Transverse colon (tissue), 4 donors: Measurements from ENCODE around the gene TMC5. TPM values are rescaled to one million over a fixed set of nuclear protein-coding genes. Genes with fewer than 3 reads are reported as not detected.

Experiments used
- DNase-seq: peaks from one replicate; pipeline ENCODE4 v3.0.0-alpha.2; 2019
- H3K27ac ChIP-seq, 4 donors: fragments of 200-600 bp; sonication (generic); 2 replicates each; pipeline ENCODE4 v1.5.1; 2016 to 2018; ENCODE audit warnings: inconsistent platforms in 4 of 4
- H3K27me3 ChIP-seq: fragments of 200-600 bp; sonication (generic); 2 replicates; pipeline ENCODE4 v1.5.1; 2017; ENCODE audit warnings: inconsistent platforms
- H3K36me3 ChIP-seq, 4 donors: fragments of 200-600 bp; sonication (generic); 2 replicates each; pipeline ENCODE4 v1.5.1; 2017 to 2019; ENCODE audit warnings: inconsistent platforms in 4 of 4
- H3K4me1 ChIP-seq, 4 donors: fragments of 200-600 bp; sonication (generic); 2 replicates each; pipeline ENCODE4 v1.5.1; 2017 to 2020; ENCODE audit warnings: inconsistent platforms in 4 of 4
- H3K4me3 ChIP-seq, 4 donors: fragments of 200-600 bp; sonication (generic); 1 replicate in 1 of 4; 2 replicates in 3 of 4; pipeline versions ENCODE4 v1.5.1 to v1.6.1; 2017 to 2019; ENCODE audit warnings: inconsistent platforms in 4 of 4
- H3K9me3 ChIP-seq, 2 donors: fragments of 200-600 bp; sonication (generic); 2 replicates each; pipeline ENCODE4 v1.5.1; 2017 to 2019; ENCODE audit warnings: inconsistent platforms in 2 of 2
- EP300 ChIP-seq: sonication (generic); formaldehyde crosslinking; IDR thresholded peaks from one replicate; pipeline ENCODE4 v1.6.1; 2017; ENCODE audit warnings: antibody characterized with exemption, low read depth
- POLR2A ChIP-seq: fragments of 450-650 bp; IDR thresholded peaks from one replicate; pipeline ENCODE4 v1.6.1; 2016; ENCODE audit warnings: antibody characterized with exemption, mild to moderate bottlenecking, moderate library complexity
- POLR2AphosphoS5 ChIP-seq, 3 donors: sonication (generic); formaldehyde crosslinking; IDR thresholded peaks; one replicate each; pipeline ENCODE4 v1.6.1; 2016; ENCODE audit warnings: antibody characterized with exemption in 3 of 3
- WGBS, 2 donors: methylation state at CpG; one replicate each; pipeline ENCODE4 v1.1.5; 2018; ENCODE audit warnings: low coverage in 1 of 2; 5-methylcytosine and 5-hydroxymethylcytosine counted together
- in situ Hi-C, 4 donors: fragments of 200-750 bp; cut with MboI; loops; one replicate each; pipeline versions ENCODE4 v1.15.0 to v1.15.1; 2017; ENCODE audit warnings: low sequenced_read_pairs in 3 of 4, low pct_ligation_motif_present in 1 of 4, low pct_unique_long_range_greater_than_20kb in 1 of 4
- intact Hi-C: fragments of 100-400 bp; cut with DNase I; formaldehyde crosslinking; loops from one replicate; pipeline ENCODE4 v1.15.1; 2023; ENCODE audit warnings: low total_unique reads
- total RNA-seq, 4 donors: library from RNA; depleted of rRNA; stranded (reverse); fragments of >200 nt; gene quantifications; one replicate each; pipeline ENCODE4 v1.1.0, GENCODE V29; 2016
- TF ChIP-seq, protein P1 (sequence below), 5 experiments: fragments of 200-600 bp in 3 of 5; fragments of 450-650 bp in 2 of 5; sonication (generic) in 3 of 5; IDR thresholded peaks; 1 replicate in 2 of 5; 2 replicates in 3 of 5; pipeline ENCODE4 v1.5.1; 2016 to 2017; ENCODE audit warnings: antibody characterized with exemption in 5 of 5, inconsistent platforms in 3 of 5, mild to moderate bottlenecking in 2 of 5, moderate library complexity in 1 of 5

TMC5 gene
- total RNA-seq, 4 donors from 2014 or later: 14.5 to 94.6 (median 82.4) TPM

DNA sequence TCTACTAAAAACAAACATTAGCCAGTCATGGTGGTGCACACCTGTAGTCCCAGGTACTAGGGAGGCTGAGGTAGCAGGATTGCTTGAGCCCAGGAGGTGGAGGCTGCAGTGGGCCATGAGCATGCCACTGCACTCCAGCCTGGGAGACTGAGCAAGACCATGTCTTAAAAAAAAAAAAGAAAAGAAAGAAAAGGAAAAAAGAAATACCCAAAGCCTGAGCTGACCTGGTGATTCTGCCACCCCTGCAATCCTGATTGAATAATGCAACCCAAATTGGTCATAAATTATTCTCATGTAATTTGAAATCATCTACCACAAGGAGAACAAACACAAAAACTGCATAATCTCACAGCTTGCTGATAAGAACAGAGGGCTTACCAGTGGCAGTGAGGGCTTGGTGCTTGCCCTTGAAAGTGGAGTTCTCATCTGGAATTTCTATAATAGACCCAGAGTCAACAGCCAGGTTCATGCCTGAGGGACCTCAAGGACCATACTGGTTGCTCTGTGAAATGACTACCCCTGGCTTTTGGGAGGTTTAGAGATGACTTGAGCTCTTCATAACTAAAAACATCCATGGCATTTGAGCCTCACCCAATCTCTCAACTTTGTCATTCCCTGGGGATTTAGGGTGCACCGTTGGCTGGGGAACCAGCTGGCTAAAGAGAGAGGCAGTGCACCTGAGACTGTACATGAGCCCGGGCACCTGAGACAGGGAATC lies 35.4 kb upstream of the TMC5 start:
- Histone ChIP-seq H3K4me3 (no peak overlapping the region), H3K27me3 (peaks cover 2% of the 10 kb centered on the region), H3K9me3 (no peaks in the 10 kb centered on the region), H3K36me3 (no peaks in the 10 kb centered on the region), H3K27ac (no peak overlapping the region), H3K4me1 (peaks cover 0 to 7% (median 4%) of the 10 kb centered on the region in 4 donors)
- no peak for DNase-seq
- in situ Hi-C loops: loop anchor here in 1 of 4 donors (10.0 kb wide), 1 partner anchor 123 kb away; no protein-coding TSS in a partner anchor
- 58% methylated on average over 2 of the region's 2 CpGs; no CpG with 5 or more reads in 1 of the 2 donors for WGBS, 2 donors
- intact Hi-C loops: no loop called here
- no peak for TF ChIP-seq POLR2A
- TF ChIP-seq, protein P1, sequence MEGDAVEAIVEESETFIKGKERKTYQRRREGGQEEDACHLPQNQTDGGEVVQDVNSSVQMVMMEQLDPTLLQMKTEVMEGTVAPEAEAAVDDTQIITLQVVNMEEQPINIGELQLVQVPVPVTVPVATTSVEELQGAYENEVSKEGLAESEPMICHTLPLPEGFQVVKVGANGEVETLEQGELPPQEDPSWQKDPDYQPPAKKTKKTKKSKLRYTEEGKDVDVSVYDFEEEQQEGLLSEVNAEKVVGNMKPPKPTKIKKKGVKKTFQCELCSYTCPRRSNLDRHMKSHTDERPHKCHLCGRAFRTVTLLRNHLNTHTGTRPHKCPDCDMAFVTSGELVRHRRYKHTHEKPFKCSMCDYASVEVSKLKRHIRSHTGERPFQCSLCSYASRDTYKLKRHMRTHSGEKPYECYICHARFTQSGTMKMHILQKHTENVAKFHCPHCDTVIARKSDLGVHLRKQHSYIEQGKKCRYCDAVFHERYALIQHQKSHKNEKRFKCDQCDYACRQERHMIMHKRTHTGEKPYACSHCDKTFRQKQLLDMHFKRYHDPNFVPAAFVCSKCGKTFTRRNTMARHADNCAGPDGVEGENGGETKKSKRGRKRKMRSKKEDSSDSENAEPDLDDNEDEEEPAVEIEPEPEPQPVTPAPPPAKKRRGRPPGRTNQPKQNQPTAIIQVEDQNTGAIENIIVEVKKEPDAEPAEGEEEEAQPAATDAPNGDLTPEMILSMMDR (IDR thresholded peaks at IDR 0.05): no peak
- no peak for TF ChIP-seq EP300
- no peak for TF ChIP-seq POLR2AphosphoS5 (IDR thresholded peaks at IDR 0.05)

DNA sequence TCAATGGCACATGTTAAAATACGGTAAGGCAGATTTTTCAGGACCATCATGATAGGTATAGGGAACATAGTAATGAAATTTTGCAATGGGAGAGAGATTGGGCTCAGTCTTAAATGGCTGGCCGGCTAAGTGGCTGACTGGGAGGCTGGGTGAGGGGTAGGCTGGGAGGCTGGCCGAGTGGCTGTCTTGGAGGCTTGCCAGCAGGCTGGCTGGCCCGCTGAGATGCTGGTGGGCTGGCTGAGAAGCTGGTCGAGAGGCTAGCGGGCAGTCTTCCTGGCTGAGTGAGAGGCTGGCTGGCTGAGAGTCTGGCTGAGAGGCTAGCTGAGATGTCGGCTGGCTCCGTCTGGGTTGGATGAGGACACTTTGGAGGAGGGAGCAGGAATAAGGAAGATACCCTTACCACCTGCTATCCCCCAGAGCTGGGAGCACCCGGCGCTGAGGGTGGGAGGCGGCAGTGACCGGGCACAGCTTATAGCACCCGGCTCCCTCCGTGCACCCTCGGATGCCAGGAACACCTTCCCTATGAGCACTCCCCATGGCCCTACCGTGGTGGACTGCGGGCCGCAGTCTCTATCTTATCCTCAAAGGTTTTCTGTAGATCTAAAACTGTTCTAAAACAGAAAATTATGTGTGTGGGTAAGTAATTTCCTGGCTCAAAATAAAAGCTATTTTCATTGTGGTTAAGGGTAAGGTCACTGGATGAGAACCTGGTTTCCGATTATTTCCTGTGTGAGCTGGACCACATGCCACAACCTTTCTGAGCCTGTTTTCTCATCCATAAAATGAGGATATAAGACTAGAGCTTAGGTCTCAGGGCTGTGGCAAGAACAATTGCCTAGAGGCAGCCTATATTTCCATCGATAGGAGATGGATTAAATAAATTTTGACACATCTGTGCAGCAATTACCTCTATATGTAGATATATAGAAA lies 34.5 kb upstream of the TMC5 start:
- no peak for DNase-seq
- no peak for TF ChIP-seq POLR2A
- TF ChIP-seq EP300: no peak
- TF ChIP-seq, protein P1 (IDR thresholded peaks at IDR 0.05): no peak
- TF ChIP-seq POLR2AphosphoS5 (IDR thresholded peaks at IDR 0.05): no peak
- Histone ChIP-seq H3K4me3 (no peak overlapping the region), H3K4me1 (peaks cover 0 to 7% (median 4%) of the 10 kb centered on the region in 4 donors), H3K9me3 (no peaks in the 10 kb centered on the region), H3K36me3 (no peaks in the 10 kb centered on the region), H3K27me3 (peaks cover 2% of the 10 kb centered on the region), H3K27ac (no peak overlapping the region)
- WGBS, 2 donors: 62 to 79% methylated on average over 3 to 20 of the region's 20 CpGs
- intact Hi-C loops (no loop called here), in situ Hi-C loops (loop anchor here in 1 of 4 donors (10.0 kb wide), 1 partner anchor 122 kb away; no protein-coding TSS in a partner anchor)

DNA sequence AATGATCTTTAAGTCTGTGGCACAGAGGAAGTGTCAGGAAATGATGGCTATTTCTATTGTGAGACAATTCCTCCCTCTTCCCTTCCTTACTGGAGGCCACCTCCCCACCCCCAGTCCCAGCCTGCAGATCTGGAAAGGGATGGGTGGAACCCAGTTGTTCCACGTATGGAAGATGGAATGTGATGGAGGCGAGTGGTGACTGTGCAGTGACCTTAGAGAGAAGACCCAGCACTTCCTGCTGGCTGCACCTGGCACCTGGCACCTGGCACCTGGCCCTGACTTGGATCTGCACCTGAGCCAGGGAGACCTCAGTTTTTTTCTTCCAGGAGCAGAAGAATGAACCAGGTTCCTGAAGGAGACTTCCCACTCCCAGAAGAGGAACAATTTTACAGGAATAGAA lies 33.0 kb upstream of the TMC5 start:
- DNase-seq: peak; percentile 69
- WGBS, 2 donors: 22% methylated on average over 2 of the region's 2 CpGs; no CpG with 5 or more reads in 1 of the 2 donors
- Histone ChIP-seq H3K27me3 (peaks cover 4% of the 10 kb centered on the region), H3K27ac (peak overlapping the region in 2 of 4 donors; percentile 44 to 65), H3K4me1 (peaks cover 0 to 11% (median 5%) of the 10 kb centered on the region in 4 donors), H3K9me3 (no peaks in the 10 kb centered on the region), H3K4me3 (no peak overlapping the region), H3K36me3 (no peaks in the 10 kb centered on the region)
- peak; percentile 24 for TF ChIP-seq POLR2A
- TF ChIP-seq, protein P1 (IDR thresholded peaks at IDR 0.05): no peak
- peak in 1 of 3 donors; percentile 49 for TF ChIP-seq POLR2AphosphoS5 (IDR thresholded peaks at IDR 0.05)
- in situ Hi-C loops (loop anchor here in 1 of 4 donors (10.0 kb wide), 1 partner anchor 120 kb away; no protein-coding TSS in a partner anchor), intact Hi-C loops (no loop called here)

DNA sequence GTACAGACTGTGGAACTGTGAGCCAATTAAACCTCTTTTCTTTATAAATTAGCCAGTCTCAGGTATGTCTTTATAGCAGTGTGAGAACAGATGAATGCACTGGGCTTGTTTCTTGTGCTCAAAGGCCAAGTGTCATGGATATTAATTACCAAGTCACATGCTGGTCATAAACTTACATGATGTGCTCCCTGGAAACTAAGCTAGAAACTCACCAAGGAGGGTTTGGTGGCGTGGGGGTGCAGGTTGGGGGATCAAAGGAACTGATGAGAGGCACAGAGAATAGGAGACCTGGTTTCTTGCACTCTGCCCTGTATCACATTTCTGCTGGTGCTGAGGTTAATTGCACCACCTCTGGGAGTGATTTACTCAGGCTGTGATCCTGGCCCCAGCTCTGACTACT lies 31.2 kb upstream of the TMC5 start:
- intact Hi-C loops: no loop called here
- DNase-seq: no peak

More for the DNA sequence above, 31.2 kb upstream of the TMC5 start:
- H3K4me3 ChIP-seq: no peak overlapping the region
- TF ChIP-seq, protein P1 (IDR thresholded peaks at IDR 0.05): no peak
- TF ChIP-seq POLR2A (no peak), EP300 (no peak), POLR2AphosphoS5 (IDR thresholded peaks at IDR 0.05) (no peak)
- peaks cover 0 to 12% (median 2%) of the 10 kb centered on the region in 4 donors for H3K4me1 ChIP-seq
- peaks cover 10% of the 10 kb centered on the region for H3K27me3 ChIP-seq
- no peaks in the 10 kb centered on the region for H3K36me3 ChIP-seq
- in situ Hi-C loops: loop anchor here in 1 of 4 donors (10.0 kb wide), 1 partner anchor 118 kb away; no protein-coding TSS in a partner anchor
- WGBS, 2 donors: 63 to 100% methylated on average over 1 of the region's 1 CpG
- no peak overlapping the region for H3K27ac ChIP-seq
- no peaks in the 10 kb centered on the region for H3K9me3 ChIP-seq
